Measurements from ENCODE around the gene MB. TPM values are rescaled to one million over a fixed set of nuclear protein-coding genes. Genes with fewer than 3 reads are reported as not detected.

The MB gene
- total and polyA plus RNA-seq, 9 of the 15 experiments (the other 6 are each of a cell fraction or from before 2014, with no cell fraction given), result not detected

- no peaks in the 10 kb centered on the region for H3K36me3 ChIP-seq (ENCODE audit: control insufficient read depth, insufficient read depth, low read length)
- intact Hi-C loops (cut with micrococcal nuclease), result loop anchor here (5.0 to 10.0 kb wide), 2 partner anchors 203 to 291 kb away; no protein-coding TSS in a partner anchor
- no peaks in the 10 kb centered on the region for H3K9me1 ChIP-seq (ENCODE audit: control insufficient read depth, insufficient read depth, low read length)
- H2AFZ ChIP-seq (ENCODE audit: low read depth, low read length), result no peak overlapping the region
- peaks cover 5 to 7% of the 10 kb centered on the region in 2 experiments; a peak in 3 of 5 replicates for H3K4me1 ChIP-seq (replicated peaks in 1 of 2; ENCODE audit: control insufficient read depth in 2 of 2, insufficient read depth in 2 of 2, low read length in 2 of 2)
- H3K79me2 ChIP-seq (ENCODE audit: control insufficient read depth, insufficient read depth, low read length), result no peaks in the 10 kb centered on the region
- in situ Hi-C loops (cut with MboI), result no loop called here
- ATAC-seq (peak; percentile 93), FAIRE-seq (peak; percentile 80), DNase-seq (ENCODE audit: extremely low read depth in 1 of 4, low spot score in 3 of 4) (peak; percentile 41 to 56 (median 52))
- no peak overlapping the region for H3K9ac ChIP-seq (ENCODE audit: insufficient read depth in 1 of 2, low read depth in 2 of 2, low read length in 2 of 2)
- no peak overlapping the region for H3K27ac ChIP-seq (ENCODE audit: extremely low read depth, low read depth, low read length)
- CTCF ChIA-PET (ENCODE audit: low intra/inter-chr PET ratio), result no interaction called here
- POLR2A ChIA-PET, result interaction anchor here (0.5 to 0.6 kb wide), 3 partner anchors 16 to 700 kb away, joined by 3 to 4 read pairs (median 4); no protein-coding TSS in a partner anchor
- H3K4me3 ChIP-seq, result no peak overlapping the region
- BruUV-seq (replicated peaks), result no TSS peak
- no peak overlapping the region for H3K4me2 ChIP-seq (ENCODE audit: insufficient read depth, low read length)
- no peaks in the 10 kb centered on the region; a peak in 1 of 5 replicates for H3K27me3 ChIP-seq (ENCODE audit: control insufficient read depth in 2 of 2, insufficient read depth in 2 of 2, low read length in 2 of 2)
- no peaks in the 10 kb centered on the region for H3K9me3 ChIP-seq (replicated peaks; ENCODE audit: control insufficient read depth, insufficient read depth, low read depth, low read length)
- no peaks in the 10 kb centered on the region for H4K20me1 ChIP-seq (replicated peaks; ENCODE audit: control insufficient read depth, insufficient read depth, low read length)
- 10% methylated on average over 5 of the region's 5 CpGs for WGBS (ENCODE audit: insufficient coverage, low coverage, missing lambda C conversion rate)
- TF ChIP-seq THRB (CRISPR knock-in tag; conservative IDR thresholded peaks at IDR 0.05) (no peak), TCFL5 (CRISPR knock-in tag; conservative IDR thresholded peaks at IDR 0.05) (no peak), SMC3 (conservative IDR thresholded peaks at IDR 0.05; ENCODE audit: insufficient read depth, low read depth, low read length) (0 out of 2 replicates have a peak, but pooled peaks have one; percentile 25), CEBPB (tag; IDR thresholded peaks at IDR 0.05) (0 out of 2 replicates have a peak, but pooled peaks have one; percentile 11), HMBOX1 (IDR thresholded peaks at IDR 0.05) (0 out of 2 replicates have a peak, but pooled peaks have one; percentile 20), ZNF76 (CRISPR knock-in tag; IDR thresholded peaks at IDR 0.05; ENCODE audit: borderline replicate concordance) (no peak), GMEB1 (CRISPR knock-in tag; IDR thresholded peaks at IDR 0.05) (no peak), ZNF263 (CRISPR knock-in tag; IDR thresholded peaks at IDR 0.05; ENCODE audit: borderline replicate concordance) (peak; percentile 25; the same call in 1 of the 2 replicates), SP2 (IDR thresholded peaks at IDR 0.05; ENCODE audit: extremely low read depth, low read depth, low read length, poor library complexity, severe bottlenecking) (no peak), EHMT2 (IDR thresholded peaks at IDR 0.05) (no peak), RBM17 (IDR thresholded peaks at IDR 0.05; ENCODE audit: borderline replicate concordance, low read depth, low read length) (no peak), DPF2 (IDR thresholded peaks at IDR 0.05) (no peak), DACH1 (IDR thresholded peaks at IDR 0.05; ENCODE audit: partially characterized antibody) (no peak), CREM (IDR thresholded peaks at IDR 0.05; ENCODE audit: low read depth) (peak; percentile 34; the same call in 1 of the 2 replicates), HEY1 (CRISPR knock-in tag; IDR thresholded peaks at IDR 0.05; ENCODE audit: borderline replicate concordance) (no peak), RAD21 (CRISPR knock-in tag; conservative IDR thresholded peaks at IDR 0.05 in 1 of 2, IDR thresholded peaks at IDR 0.05 in 1 of 2) (peak; percentile 46 to 66), ZNF436 (CRISPR knock-in tag; IDR thresholded peaks at IDR 0.05) (no peak), ZNF3 (CRISPR knock-in tag; IDR thresholded peaks at IDR 0.05) (no peak)
Observed at GRCh38 chr22:35631597-35631996, 14.5 kb upstream of the MB start.
